ENCODE data around the gene PLA2G10. TPM values are rescaled to one million over a fixed set of nuclear protein-coding genes. Genes with fewer than 3 reads are reported as not detected.
"Not testable (repeated sequence)": the region's sequence is repeated elsewhere in the genome, so short reads cannot be mapped to it uniquely, and the experiment has no call there.

PLA2G10 gene
- total and polyA plus RNA-seq, 2 of the 13 experiments (the other 11 are each of a cell fraction or from before 2014, with no cell fraction given): not detected

DNA sequence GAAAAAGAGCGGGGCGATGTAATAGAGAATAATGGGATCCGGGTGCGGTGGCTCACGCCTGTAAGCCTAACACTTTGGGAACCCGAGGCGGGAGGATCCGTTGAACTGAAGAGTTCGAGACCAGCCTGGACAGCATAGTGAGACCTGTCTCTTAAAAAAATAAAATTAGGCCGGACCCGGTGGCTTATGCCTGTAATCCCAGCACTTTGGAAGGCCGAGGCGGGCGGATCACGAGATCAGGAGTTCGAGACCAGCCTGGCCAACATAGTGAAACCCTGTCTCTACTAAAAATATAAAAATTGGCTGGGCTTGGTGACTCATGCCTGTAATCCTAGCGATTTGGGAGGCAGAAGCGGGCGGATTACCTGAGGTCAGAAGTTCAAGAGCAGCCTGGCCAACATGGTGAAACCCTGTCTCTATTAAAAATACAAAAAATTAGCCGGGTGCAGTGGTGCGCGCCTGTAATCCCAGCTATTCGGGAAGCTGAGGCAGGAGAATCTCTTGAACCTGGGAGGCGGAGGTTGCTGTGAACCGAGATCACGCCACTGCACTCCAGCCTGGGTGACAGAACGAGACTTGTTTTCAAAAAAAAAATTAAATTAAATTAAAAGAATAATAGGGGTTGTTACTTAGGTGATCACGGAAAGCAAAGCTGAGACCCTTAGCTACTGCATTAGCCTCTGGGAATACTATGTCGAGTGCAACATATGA, 63.3 kb downstream of the PLA2G10 start:
- Histone ChIP-seq H3K36me3 (replicated peaks in 1 of 2; ENCODE audit: control insufficient read depth in 1 of 2, insufficient read depth in 2 of 2, low read length in 2 of 2) (peaks cover 6 to 30% of the 10 kb centered on the region in 2 experiments), H4K20me1 (ENCODE audit: insufficient read depth, low read length) (peaks cover 19% of the 10 kb centered on the region), H3K4me3 (replicated peaks in 1 of 3; ENCODE audit: insufficient read depth in 1 of 3, low read depth in 2 of 3, low read length in 3 of 3) (peak overlapping the region; percentile 11 to 94 (median 46); a peak in 5 of 6 replicates), H3K9ac (ENCODE audit: insufficient read depth, low read depth, low read length) (peak overlapping the region; percentile 59), H2AFZ (ENCODE audit: low read length) (peak overlapping the region; percentile 20), H3K4me1 (ENCODE audit: insufficient read depth, low read length) (peaks cover 63% of the 10 kb centered on the region), H3K27ac (ENCODE audit: extremely low read length, insufficient read depth, low read length) (peak overlapping the region; percentile 77), H3K4me2 (ENCODE audit: low read depth, low read length) (peak overlapping the region; percentile 80), H3K79me2 (ENCODE audit: insufficient read depth, low read length) (peaks cover 48% of the 10 kb centered on the region)
- TF ChIP-seq KDM3A (CRISPR knock-in tag; IDR thresholded peaks at IDR 0.05; ENCODE audit: low read depth) (0 out of 2 replicates have a peak, but pooled peaks have one; percentile 40), ZNF766 (CRISPR knock-in tag; IDR thresholded peaks at IDR 0.05; ENCODE audit: borderline replicate concordance) (peak; percentile 2; the same call in 1 of the 2 replicates), TSC22D2 (CRISPR knock-in tag; IDR thresholded peaks at IDR 0.05; ENCODE audit: borderline replicate concordance) (0 out of 2 replicates have a peak, but pooled peaks have one; percentile 1), ZNF256 (CRISPR knock-in tag; conservative IDR thresholded peaks at IDR 0.05) (peak; percentile 67; the same call in 1 of the 2 replicates), ZBTB38 (CRISPR knock-in tag; IDR thresholded peaks at IDR 0.05) (peak; percentile 91), ZSCAN30 (CRISPR knock-in tag; IDR thresholded peaks at IDR 0.05) (0 out of 2 replicates have a peak, but pooled peaks have one; percentile 48), ZNF121 (CRISPR knock-in tag; IDR thresholded peaks at IDR 0.05) (peak; percentile 85; the same call in 1 of the 2 replicates), ZNF143 (CRISPR knock-in tag; IDR thresholded peaks at IDR 0.05) (peak; percentile 2; the same call in 1 of the 2 replicates), PRPF4 (IDR thresholded peaks at IDR 0.05; ENCODE audit: low read depth, low read length, poor library complexity, severe bottlenecking) (peak; percentile 71), HMG20B (CRISPR knock-in tag; conservative IDR thresholded peaks at IDR 0.05) (0 out of 2 replicates have a peak, but pooled peaks have one; percentile 35), EED (CRISPR knock-in tag; IDR thresholded peaks at IDR 0.05) (0 out of 2 replicates have a peak, but pooled peaks have one; percentile 16), ZNF746 (CRISPR knock-in tag; IDR thresholded peaks at IDR 0.05) (peak; percentile 16; the same call in 1 of the 2 replicates), CCAR2 (optimal IDR thresholded peaks at IDR 0.05; ENCODE audit: low read depth, low read length) (peak; percentile 3), ZFP37 (CRISPR knock-in tag; IDR thresholded peaks at IDR 0.05; ENCODE audit: borderline replicate concordance) (0 out of 2 replicates have a peak, but pooled peaks have one; percentile 18), ZNF124 (CRISPR knock-in tag; IDR thresholded peaks at IDR 0.05) (0 out of 2 replicates have a peak, but pooled peaks have one; percentile 18)
- TF ChIP-seq, protein P1, sequence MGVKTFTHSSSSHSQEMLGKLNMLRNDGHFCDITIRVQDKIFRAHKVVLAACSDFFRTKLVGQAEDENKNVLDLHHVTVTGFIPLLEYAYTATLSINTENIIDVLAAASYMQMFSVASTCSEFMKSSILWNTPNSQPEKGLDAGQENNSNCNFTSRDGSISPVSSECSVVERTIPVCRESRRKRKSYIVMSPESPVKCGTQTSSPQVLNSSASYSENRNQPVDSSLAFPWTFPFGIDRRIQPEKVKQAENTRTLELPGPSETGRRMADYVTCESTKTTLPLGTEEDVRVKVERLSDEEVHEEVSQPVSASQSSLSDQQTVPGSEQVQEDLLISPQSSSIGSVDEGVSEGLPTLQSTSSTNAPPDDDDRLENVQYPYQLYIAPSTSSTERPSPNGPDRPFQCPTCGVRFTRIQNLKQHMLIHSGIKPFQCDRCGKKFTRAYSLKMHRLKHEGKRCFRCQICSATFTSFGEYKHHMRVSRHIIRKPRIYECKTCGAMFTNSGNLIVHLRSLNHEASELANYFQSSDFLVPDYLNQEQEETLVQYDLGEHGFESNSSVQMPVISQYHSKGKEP (CRISPR knock-in tag; IDR thresholded peaks at IDR 0.05): 0 out of 2 replicates have a peak, but pooled peaks have one; percentile 15
- TF ChIP-seq, protein P2, sequence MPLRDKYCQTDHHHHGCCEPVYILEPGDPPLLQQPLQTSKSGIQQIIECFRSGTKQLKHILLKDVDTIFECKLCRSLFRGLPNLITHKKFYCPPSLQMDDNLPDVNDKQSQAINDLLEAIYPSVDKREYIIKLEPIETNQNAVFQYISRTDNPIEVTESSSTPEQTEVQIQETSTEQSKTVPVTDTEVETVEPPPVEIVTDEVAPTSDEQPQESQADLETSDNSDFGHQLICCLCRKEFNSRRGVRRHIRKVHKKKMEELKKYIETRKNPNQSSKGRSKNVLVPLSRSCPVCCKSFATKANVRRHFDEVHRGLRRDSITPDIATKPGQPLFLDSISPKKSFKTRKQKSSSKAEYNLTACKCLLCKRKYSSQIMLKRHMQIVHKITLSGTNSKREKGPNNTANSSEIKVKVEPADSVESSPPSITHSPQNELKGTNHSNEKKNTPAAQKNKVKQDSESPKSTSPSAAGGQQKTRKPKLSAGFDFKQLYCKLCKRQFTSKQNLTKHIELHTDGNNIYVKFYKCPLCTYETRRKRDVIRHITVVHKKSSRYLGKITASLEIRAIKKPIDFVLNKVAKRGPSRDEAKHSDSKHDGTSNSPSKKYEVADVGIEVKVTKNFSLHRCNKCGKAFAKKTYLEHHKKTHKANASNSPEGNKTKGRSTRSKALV (CRISPR knock-in tag; IDR thresholded peaks at IDR 0.05): 0 out of 2 replicates have a peak, but pooled peaks have one; percentile 5
- TF ChIP-seq, protein P3, sequence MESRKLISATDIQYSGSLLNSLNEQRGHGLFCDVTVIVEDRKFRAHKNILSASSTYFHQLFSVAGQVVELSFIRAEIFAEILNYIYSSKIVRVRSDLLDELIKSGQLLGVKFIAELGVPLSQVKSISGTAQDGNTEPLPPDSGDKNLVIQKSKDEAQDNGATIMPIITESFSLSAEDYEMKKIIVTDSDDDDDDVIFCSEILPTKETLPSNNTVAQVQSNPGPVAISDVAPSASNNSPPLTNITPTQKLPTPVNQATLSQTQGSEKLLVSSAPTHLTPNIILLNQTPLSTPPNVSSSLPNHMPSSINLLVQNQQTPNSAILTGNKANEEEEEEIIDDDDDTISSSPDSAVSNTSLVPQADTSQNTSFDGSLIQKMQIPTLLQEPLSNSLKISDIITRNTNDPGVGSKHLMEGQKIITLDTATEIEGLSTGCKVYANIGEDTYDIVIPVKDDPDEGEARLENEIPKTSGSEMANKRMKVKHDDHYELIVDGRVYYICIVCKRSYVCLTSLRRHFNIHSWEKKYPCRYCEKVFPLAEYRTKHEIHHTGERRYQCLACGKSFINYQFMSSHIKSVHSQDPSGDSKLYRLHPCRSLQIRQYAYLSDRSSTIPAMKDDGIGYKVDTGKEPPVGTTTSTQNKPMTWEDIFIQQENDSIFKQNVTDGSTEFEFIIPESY (CRISPR knock-in tag; IDR thresholded peaks at IDR 0.05): peak; percentile 65
- DNase-seq (ENCODE audit: low spot score); FAIRE-seq; CTCF ChIA-PET (ENCODE audit: low intra/inter-chr PET ratio, low total read pairs); ATAC-seq; H3K9me3 ChIP-seq (ENCODE audit: low read length); BruUV-seq (replicated peaks); in situ Hi-C loops (cut with HindIII; ENCODE audit: extremely low pct_ligation_motif_present, low pct_unique_long_range_greater_than_20kb); H3K27me3 ChIP-seq (ENCODE audit: control insufficient read depth in 1 of 2, insufficient read depth in 2 of 2, low read length in 2 of 2): not testable (repeated sequence)
- POLR2A ChIA-PET: interaction anchor here (0.8 to 1.5 kb wide), 12 partner anchors 10 to 711 kb away, joined by 3 to 5 read pairs (median 3); partner anchors contain the start of gene ERCC4
- 93% methylated on average over 29 of the region's 29 CpGs for WGBS (ENCODE audit: low lambda C conversion rate)
- intact Hi-C loops (cut with micrococcal nuclease; ENCODE audit: unreplicated experiment): loop anchor here (5.0 kb wide), 1 partner anchor 228 kb away; no protein-coding TSS in a partner anchor

Measured in HepG2 (cell line).